Neural crest cell (in vitro differentiated cells): ENCODE results near the gene AMT. TPM values are rescaled to one million over a fixed set of nuclear protein-coding genes. Genes with fewer than 3 reads are reported as not detected.
"Not testable (repeated sequence)": the region's sequence is repeated elsewhere in the genome, so short reads cannot be mapped to it uniquely, and the experiment has no call there.

Experiments
- DNase-seq: peaks from one replicate; pipeline ENCODE4 v3.0.0; 2021; ENCODE audit warnings: low read depth, mixed read lengths, low spot score
- H3K27ac Mint-ChIP-seq: one replicate; pipeline ENCODE4 v1.8.0; 2021; ENCODE audit warnings: mild to moderate bottlenecking, mixed read lengths; ENCODE audit not compliant: unreplicated experiment
- H3K27me3 Mint-ChIP-seq: 2 replicates; pipeline ENCODE4 v1.8.0; 2021; ENCODE audit warnings: low read depth, mild to moderate bottlenecking, mixed read lengths
- H3K36me3 Mint-ChIP-seq: 2 replicates; pipeline ENCODE4 v1.8.0; 2021; ENCODE audit warnings: low read depth, mild to moderate bottlenecking, mixed read lengths
- H3K4me1 Mint-ChIP-seq: 2 replicates; pipeline ENCODE4 v1.8.0; 2021; ENCODE audit warnings: mixed read lengths
- H3K4me3 Mint-ChIP-seq: one replicate; pipeline ENCODE4 v1.8.0; 2021; ENCODE audit warnings: mild to moderate bottlenecking, mixed read lengths
- H3K9me3 Mint-ChIP-seq: 2 replicates; pipeline ENCODE4 v1.8.0; 2021; ENCODE audit warnings: mixed read lengths
- CTCF ChIP-seq: fragments of 200-600 bp; sonication (generic); conservative IDR thresholded peaks from 2 replicates; pipeline ENCODE4 v1.5.0; 2021; ENCODE audit warnings: antibody characterized with exemption, mild to moderate bottlenecking
- total RNA-seq: library from RNA; stranded (reverse); gene quantifications from 2 replicates; pipeline ENCODE4 v1.2.1, GENCODE V29; 2021

Gene AMT
- total RNA-seq, 1 donor from 2014 or later = 14.0 TPM

- H3K27ac Mint-ChIP-seq = no peak overlapping the region
- TF ChIP-seq CTCF = no peak
- no peaks in the 10 kb centered on the region for H3K27me3 Mint-ChIP-seq
- peak overlapping the region; percentile 72 for H3K4me3 Mint-ChIP-seq
- DNase-seq = no peak
- H3K36me3 Mint-ChIP-seq = no peaks in the 10 kb centered on the region
- H3K4me1 Mint-ChIP-seq = peaks cover 36% of the 10 kb centered on the region
- H3K9me3 Mint-ChIP-seq = no peaks in the 10 kb centered on the region
These were observed 15.4 kb downstream of the AMT start for GRCh38 chr3:49406571-49407565.

- not testable (repeated sequence) for DNase-seq, H3K4me3 Mint-ChIP-seq, H3K36me3 Mint-ChIP-seq, H3K27me3 Mint-ChIP-seq, H3K9me3 Mint-ChIP-seq, H3K27ac Mint-ChIP-seq
- H3K4me1 Mint-ChIP-seq = peaks cover 31% of the 10 kb centered on the region
These were observed 16.7 kb downstream of the AMT start for GRCh38 chr3:49405570-49405969.

- no peak for TF ChIP-seq CTCF
- H3K4me3 Mint-ChIP-seq = no peak overlapping the region
- H3K27me3 Mint-ChIP-seq = no peaks in the 10 kb centered on the region
- no peak for DNase-seq
- no peak overlapping the region for H3K27ac Mint-ChIP-seq
- H3K36me3 Mint-ChIP-seq = peaks cover 4% of the 10 kb centered on the region
- H3K4me1 Mint-ChIP-seq = peaks cover 29% of the 10 kb centered on the region
- no peaks in the 10 kb centered on the region for H3K9me3 Mint-ChIP-seq
These were observed 18.4 kb downstream of the AMT start for GRCh38 chr3:49403891-49404290.

GRCh38 chr3:49401766-49402165, 20.5 kb downstream of the AMT start:
- Mint-ChIP-seq H3K4me3 (no peak overlapping the region), H3K27ac (no peak overlapping the region), H3K9me3 (no peaks in the 10 kb centered on the region), H3K27me3 (no peaks in the 10 kb centered on the region), H3K4me1 (peaks cover 25% of the 10 kb centered on the region), H3K36me3 (peaks cover 4% of the 10 kb centered on the region)
- no peak for DNase-seq
- TF ChIP-seq CTCF = no peak

GRCh38 chr3:49399461-49399860, 22.8 kb downstream of the AMT start:
- Mint-ChIP-seq H3K27ac (no peak overlapping the region), H3K27me3 (no peaks in the 10 kb centered on the region), H3K4me3 (no peak overlapping the region), H3K36me3 (peaks cover 11% of the 10 kb centered on the region), H3K4me1 (peaks cover 18% of the 10 kb centered on the region), H3K9me3 (no peaks in the 10 kb centered on the region)
- no peak for TF ChIP-seq CTCF
- DNase-seq = no peak

GRCh38 chr3:49397470-49397869, 24.8 kb downstream of the AMT start:
- Mint-ChIP-seq H3K9me3 (no peaks in the 10 kb centered on the region), H3K4me1 (peaks cover 18% of the 10 kb centered on the region), H3K4me3 (no peak overlapping the region), H3K36me3 (peaks cover 12% of the 10 kb centered on the region), H3K27me3 (no peaks in the 10 kb centered on the region), H3K27ac (no peak overlapping the region)
- TF ChIP-seq CTCF = no peak
- DNase-seq = no peak

- H3K36me3 Mint-ChIP-seq = peaks cover 11% of the 10 kb centered on the region
- not testable (repeated sequence) for DNase-seq, H3K27me3 Mint-ChIP-seq, H3K27ac Mint-ChIP-seq, H3K4me3 Mint-ChIP-seq, H3K4me1 Mint-ChIP-seq, H3K9me3 Mint-ChIP-seq
These were observed 31.0 kb downstream of the AMT start for GRCh38 chr3:49391310-49391709.
